DOHH2 (cell line): ENCODE results near the gene WDR7.

Source experiments
- H3F3A ChIP-seq: fragments of 200-600 bp; sonication (generic), shearing (Covaris generic); 2 replicates; pipeline ENCODE4 v1.6.0; 2016; ENCODE audit warnings: antibody characterized with exemption, mild to moderate bottlenecking; ENCODE audit not compliant: control insufficient read depth, insufficient read depth
- H3K27ac ChIP-seq: fragments of 200-600 bp; sonication (generic); 2 replicates; pipeline ENCODE4 v1.5.1; 2014; ENCODE audit warnings: low read depth, mild to moderate bottlenecking, low read length, moderate library complexity
- H3K27me3 ChIP-seq: fragments of 200-600 bp; sonication (generic); 2 replicates; pipeline ENCODE4 v1.6.1; 2014; ENCODE audit warnings: mild to moderate bottlenecking, low read length, mixed read lengths; ENCODE audit not compliant: control insufficient read depth
- H3K36me3 ChIP-seq: fragments of 200-600 bp; sonication (generic); 2 replicates; pipeline ENCODE4 v1.6.1; 2014; ENCODE audit warnings: mild to moderate bottlenecking, low read length, moderate library complexity, mixed read lengths; ENCODE audit not compliant: control insufficient read depth
- H3K4me1 ChIP-seq: fragments of 200-600 bp; sonication (generic); 2 replicates; pipeline ENCODE4 v1.6.1; 2014; ENCODE audit warnings: mild to moderate bottlenecking, low read length, mixed read lengths; ENCODE audit not compliant: control insufficient read depth
- H3K4me2 ChIP-seq: fragments of 200-600 bp; sonication (generic); 2 replicates; pipeline ENCODE4 v1.6.0; 2014; ENCODE audit warnings: mild to moderate bottlenecking, low read length, moderate library complexity
- H3K4me3 ChIP-seq: fragments of 200-600 bp; sonication (generic); 2 replicates; pipeline ENCODE4 v1.5.1; 2014; ENCODE audit warnings: mild to moderate bottlenecking, low read length, mixed read lengths
- H3K79me2 ChIP-seq: fragments of 200-600 bp; sonication (generic); 2 replicates; pipeline ENCODE4 v1.6.1; 2014; ENCODE audit warnings: mild to moderate bottlenecking, low read length, mixed read lengths; ENCODE audit not compliant: control insufficient read depth
- H3K9me2 ChIP-seq: fragments of 200-600 bp; sonication (generic); replicated peaks from 2 replicates; pipeline ENCODE4 v1.6.1; 2014; ENCODE audit warnings: mild to moderate bottlenecking, low read length, mixed read lengths; ENCODE audit not compliant: control insufficient read depth
- H3K9me3 ChIP-seq: fragments of 200-600 bp; sonication (generic); 2 replicates; pipeline ENCODE4 v1.6.1; 2014; ENCODE audit warnings: antibody characterized with exemption, low read length, mixed read lengths; ENCODE audit not compliant: control insufficient read depth, insufficient read depth
- H4K20me1 ChIP-seq: fragments of 200-600 bp; sonication (generic); 2 replicates; pipeline ENCODE4 v1.6.0; 2014; ENCODE audit warnings: low read depth, mild to moderate bottlenecking, antibody characterized with exemption, low read length, moderate library complexity; ENCODE audit not compliant: control insufficient read depth, insufficient read depth
- EZH2phosphoT487 ChIP-seq: fragments of 200-600 bp; sonication (generic); IDR thresholded peaks from 2 replicates; pipeline ENCODE4 v1.6.1; 2017; ENCODE audit warnings: borderline replicate concordance, mild to moderate bottlenecking, antibody characterized with exemption, low read length, moderate library complexity, mixed read lengths
- TF ChIP-seq, protein P1 (sequence below): fragments of 200-600 bp; sonication (generic); IDR thresholded peaks from one replicate; pipeline ENCODE4 v1.5.1; 2014; ENCODE audit warnings: antibody characterized with exemption, mild to moderate bottlenecking, low read depth, low read length; ENCODE audit not compliant: poor library complexity, severe bottlenecking

Gene WDR7

DNA sequence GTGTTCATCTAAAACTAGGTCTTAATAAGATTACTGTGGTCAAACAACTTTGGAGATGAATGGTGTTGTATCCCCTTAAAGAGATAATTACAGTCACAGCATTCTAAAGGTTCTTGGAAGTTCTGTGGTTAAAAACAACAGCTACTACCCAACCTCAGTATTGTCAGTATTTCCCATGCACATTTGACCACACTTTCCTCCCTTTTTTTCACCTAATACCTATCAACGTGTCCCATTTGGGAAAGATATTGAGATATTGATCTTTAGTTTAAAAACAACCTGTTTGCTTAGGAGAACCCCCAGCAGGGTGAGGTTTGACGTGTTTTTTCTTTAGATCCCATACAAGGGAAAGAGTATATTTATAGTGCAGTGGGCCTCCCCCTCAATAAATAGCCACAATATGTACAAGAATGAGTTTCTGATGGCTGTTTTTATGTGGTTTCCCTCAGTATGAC lies 65.6 kb downstream of the WDR7 start:
- no peaks in the 10 kb centered on the region for H3K4me1 ChIP-seq
- no peaks in the 10 kb centered on the region for H3K79me2 ChIP-seq
- H3K9me3 ChIP-seq: no peaks in the 10 kb centered on the region
- no peaks in the 10 kb centered on the region for H4K20me1 ChIP-seq
- no peak for TF ChIP-seq EZH2phosphoT487
- TF ChIP-seq, protein P1, sequence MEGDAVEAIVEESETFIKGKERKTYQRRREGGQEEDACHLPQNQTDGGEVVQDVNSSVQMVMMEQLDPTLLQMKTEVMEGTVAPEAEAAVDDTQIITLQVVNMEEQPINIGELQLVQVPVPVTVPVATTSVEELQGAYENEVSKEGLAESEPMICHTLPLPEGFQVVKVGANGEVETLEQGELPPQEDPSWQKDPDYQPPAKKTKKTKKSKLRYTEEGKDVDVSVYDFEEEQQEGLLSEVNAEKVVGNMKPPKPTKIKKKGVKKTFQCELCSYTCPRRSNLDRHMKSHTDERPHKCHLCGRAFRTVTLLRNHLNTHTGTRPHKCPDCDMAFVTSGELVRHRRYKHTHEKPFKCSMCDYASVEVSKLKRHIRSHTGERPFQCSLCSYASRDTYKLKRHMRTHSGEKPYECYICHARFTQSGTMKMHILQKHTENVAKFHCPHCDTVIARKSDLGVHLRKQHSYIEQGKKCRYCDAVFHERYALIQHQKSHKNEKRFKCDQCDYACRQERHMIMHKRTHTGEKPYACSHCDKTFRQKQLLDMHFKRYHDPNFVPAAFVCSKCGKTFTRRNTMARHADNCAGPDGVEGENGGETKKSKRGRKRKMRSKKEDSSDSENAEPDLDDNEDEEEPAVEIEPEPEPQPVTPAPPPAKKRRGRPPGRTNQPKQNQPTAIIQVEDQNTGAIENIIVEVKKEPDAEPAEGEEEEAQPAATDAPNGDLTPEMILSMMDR: no peak
- no peaks in the 10 kb centered on the region for H3K9me2 ChIP-seq
- no peak overlapping the region for H3K4me2 ChIP-seq
- no peaks in the 10 kb centered on the region for H3F3A ChIP-seq
- no peak overlapping the region for H3K27ac ChIP-seq
- no peaks in the 10 kb centered on the region for H3K27me3 ChIP-seq
- H3K4me3 ChIP-seq: no peak overlapping the region
- H3K36me3 ChIP-seq: no peaks in the 10 kb centered on the region

DNA sequence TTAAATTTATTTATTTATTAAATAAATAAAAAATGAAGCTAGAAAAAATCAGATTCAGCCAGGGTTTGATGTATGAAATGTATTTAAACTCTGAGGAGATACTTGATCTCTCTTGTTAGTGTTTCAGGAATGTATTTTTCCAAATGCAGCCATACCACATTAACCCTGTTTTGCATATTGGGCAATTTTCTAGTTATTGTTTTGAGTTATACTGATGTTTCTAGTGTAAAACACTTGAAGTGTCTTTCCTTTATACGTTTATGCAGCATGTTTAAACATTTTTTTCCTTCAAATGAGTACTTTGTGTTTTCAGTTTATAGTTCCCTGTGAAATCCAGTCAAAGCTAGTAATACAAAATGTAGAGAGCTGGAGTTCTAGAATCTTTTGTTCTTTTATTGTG lies 69.9 kb downstream of the WDR7 start:
- no peaks in the 10 kb centered on the region for H3K4me1 ChIP-seq
- no peaks in the 10 kb centered on the region for H3K27me3 ChIP-seq
- no peaks in the 10 kb centered on the region for H4K20me1 ChIP-seq
- H3K36me3 ChIP-seq: no peaks in the 10 kb centered on the region
- no peaks in the 10 kb centered on the region for H3K79me2 ChIP-seq
- no peak overlapping the region for H3K4me2 ChIP-seq
- H3K9me2 ChIP-seq: no peaks in the 10 kb centered on the region
- H3K27ac ChIP-seq: no peak overlapping the region
- no peaks in the 10 kb centered on the region for H3K9me3 ChIP-seq
- H3F3A ChIP-seq: no peaks in the 10 kb centered on the region
- H3K4me3 ChIP-seq: no peak overlapping the region
- no peak for TF ChIP-seq EZH2phosphoT487
- TF ChIP-seq, protein P1: no peak

DNA sequence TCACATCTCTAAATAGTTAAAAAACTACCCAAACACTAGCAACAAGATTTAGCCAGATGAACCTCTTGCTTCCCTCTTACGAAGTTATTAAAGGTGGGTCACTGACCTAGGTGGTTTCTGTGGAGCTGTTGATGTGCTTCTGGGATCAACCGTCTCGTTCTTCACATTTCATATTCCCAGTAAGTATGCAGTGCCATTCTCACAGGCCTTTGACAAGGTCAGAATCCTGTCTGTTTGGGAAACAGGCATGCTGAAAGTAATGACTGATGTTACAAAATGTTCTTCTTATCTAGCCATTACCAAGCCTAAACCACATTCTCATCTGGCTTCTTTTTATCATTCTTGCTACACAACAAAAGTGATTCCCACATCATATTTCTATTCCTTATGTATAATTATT lies 70.3 kb downstream of the WDR7 start:
- no peak for TF ChIP-seq EZH2phosphoT487
- H3K27ac ChIP-seq: no peak overlapping the region
- no peaks in the 10 kb centered on the region for H3F3A ChIP-seq
- no peaks in the 10 kb centered on the region for H3K36me3 ChIP-seq
- no peaks in the 10 kb centered on the region for H3K4me1 ChIP-seq
- no peaks in the 10 kb centered on the region for H3K9me2 ChIP-seq
- H3K79me2 ChIP-seq: no peaks in the 10 kb centered on the region
- no peaks in the 10 kb centered on the region for H3K27me3 ChIP-seq
- no peaks in the 10 kb centered on the region for H4K20me1 ChIP-seq
- H3K4me2 ChIP-seq: no peak overlapping the region
- H3K4me3 ChIP-seq: no peak overlapping the region
- no peaks in the 10 kb centered on the region for H3K9me3 ChIP-seq

- no peaks in the 10 kb centered on the region for H3F3A ChIP-seq
- no peaks in the 10 kb centered on the region for H4K20me1 ChIP-seq
- no peak overlapping the region for H3K4me3 ChIP-seq
- H3K4me1 ChIP-seq: no peaks in the 10 kb centered on the region
- H3K9me3 ChIP-seq: no peaks in the 10 kb centered on the region
- no peaks in the 10 kb centered on the region for H3K36me3 ChIP-seq
- no peaks in the 10 kb centered on the region for H3K27me3 ChIP-seq
- no peak overlapping the region for H3K4me2 ChIP-seq
- H3K27ac ChIP-seq: no peak overlapping the region
- TF ChIP-seq, protein P1: no peak
- no peak for TF ChIP-seq EZH2phosphoT487
- H3K79me2 ChIP-seq: no peaks in the 10 kb centered on the region
- no peaks in the 10 kb centered on the region for H3K9me2 ChIP-seq
These were observed 71.4 kb downstream of the WDR7 start for GRCh38 chr18:56722518-56722917.
